HepG2 (cell line): ENCODE results near the gene RAD23A. TPM values are rescaled to one million over a fixed set of nuclear protein-coding genes. Genes with fewer than 3 reads are reported as not detected.

ENCODE experiments used
- ATAC-seq: fragments of 200-7000 bp; cut with Tn5 transposase; 3 replicates; pipeline ENCODE4 v1.9.1; 2020; ENCODE audit warnings: mild to moderate bottlenecking, moderate library complexity
- BruUV-seq: library from RNA; stranded (reverse); fragments of 400-500 nt; replicated peaks from 2 replicates; lab custom pipeline; 2021; lab: Mats Ljungman, UMichigan
- CTCF ChIA-PET: fragments of 300-600 bp; formaldehyde crosslinking; extraction: SDS; loops from one replicate; lab custom pipeline; 2021; ENCODE audit warnings: low total read pairs, inconsistent platforms, low intra/inter-chr PET ratio; lab: Yijun Ruan, JAX
- POLR2A ChIA-PET: fragments of 350-600 bp; sonication (Branson Sonifier 250); formaldehyde crosslinking; loops from one replicate; lab custom pipeline; 2020; ENCODE audit warnings: antibody characterized with exemption, inconsistent platforms; lab: Yijun Ruan, JAX
- DNase-seq: peaks from one replicate; pipeline ENCODE4 v3.0.0-alpha.2; 2015; ENCODE audit warnings: low spot score
- FAIRE-seq: peaks from 3 replicates; lab custom pipeline; 2011; peaks lifted over from hg19 to GRCh38; lab: Jason Lieb, UNC
- H2AFZ ChIP-seq: one replicate; pipeline ENCODE4 v1.6.1; 2011; ENCODE audit warnings: low read length, inconsistent platforms
- H3K27ac ChIP-seq: fragments of 300-600 bp; 3 replicates; pipeline ENCODE4 v1.8.0; 2011; ENCODE audit warnings: mixed run types, mild to moderate bottlenecking, mixed read lengths, low read length, inconsistent platforms; ENCODE audit not compliant: insufficient read depth; ENCODE audit errors: extremely low read length
- H3K27me3 ChIP-seq, 2 experiments: fragments of 200-600 bp in 1 of 2; 2 replicates in 1 of 2; 3 replicates in 1 of 2; pipeline versions ENCODE4 v1.6.0 to v1.8.0; 2011; ENCODE audit warnings: low read length in 2 of 2, mild to moderate bottlenecking in 2 of 2, moderate library complexity in 2 of 2, inconsistent platforms in 1 of 2; ENCODE audit not compliant: insufficient read depth in 2 of 2, control insufficient read depth in 1 of 2
- H3K36me3 ChIP-seq, 2 experiments: fragments of 200-600 bp in 1 of 2; replicated peaks in 1 of 2; 2 replicates in 1 of 2; 3 replicates in 1 of 2; pipeline versions ENCODE4 v1.5.1 to v1.8.0; 2011; ENCODE audit warnings: low read length in 2 of 2, inconsistent platforms in 1 of 2; ENCODE audit not compliant: insufficient read depth in 2 of 2, control insufficient read depth in 1 of 2
- H3K4me1 ChIP-seq: 2 replicates; pipeline ENCODE4 v1.5.1; 2012; ENCODE audit warnings: low read length, inconsistent platforms; ENCODE audit not compliant: insufficient read depth
- H3K4me2 ChIP-seq: 2 replicates; pipeline ENCODE4 v1.6.0; 2011; ENCODE audit warnings: low read depth, low read length, inconsistent platforms
- H3K4me3 ChIP-seq, 3 experiments: fragments of 200-600 bp in 1 of 3; sonication (generic), shearing (Covaris generic) in 1 of 3; replicated peaks in 1 of 3; 2 replicates each; pipeline ENCODE4 v1.5.1; 2011 to 2016; ENCODE audit warnings: low read length in 3 of 3, inconsistent platforms in 2 of 3, low read depth in 2 of 3, mild to moderate bottlenecking in 2 of 3, control low read depth in 1 of 3, mixed read lengths in 1 of 3; ENCODE audit not compliant: insufficient read depth in 1 of 3
- H3K79me2 ChIP-seq: one replicate; pipeline ENCODE4 v1.6.1; 2011; ENCODE audit warnings: low read length, inconsistent platforms; ENCODE audit not compliant: insufficient read depth
- H3K9ac ChIP-seq: 2 replicates; pipeline ENCODE4 v1.6.0; 2011; ENCODE audit warnings: mild to moderate bottlenecking, low read depth, low read length, inconsistent platforms; ENCODE audit not compliant: insufficient read depth
- H3K9me3 ChIP-seq: 2 replicates; pipeline ENCODE4 v1.5.1; 2012; ENCODE audit warnings: mild to moderate bottlenecking, low read length
- H4K20me1 ChIP-seq: 2 replicates; pipeline ENCODE4 v1.6.0; 2011; ENCODE audit warnings: inconsistent platforms, mild to moderate bottlenecking, low read length, moderate library complexity; ENCODE audit not compliant: insufficient read depth
- AGO1 ChIP-seq: fragments of 200-400 bp; formaldehyde crosslinking; IDR thresholded peaks from 2 replicates; pipeline ENCODE4 v1.6.1; 2017; ENCODE audit warnings: mild to moderate bottlenecking, low read depth, low read length, moderate library complexity; ENCODE audit not compliant: poor library complexity, severe bottlenecking
- CREB1 ChIP-seq, 2 experiments: fragments of 450-650 bp in 1 of 2; IDR thresholded peaks; 2 replicates each; pipeline ENCODE4 v1.6.1; 2016 to 2017; ENCODE audit warnings: control low read depth in 1 of 2, mild to moderate bottlenecking in 1 of 2, missing compliant biosample characterization in 1 of 2, missing genetic modification characterization in 1 of 2
- FIP1L1 ChIP-seq: fragments of 200-400 bp; formaldehyde crosslinking; IDR thresholded peaks from 2 replicates; pipeline ENCODE4 v1.6.1; 2018; ENCODE audit warnings: low read depth, mild to moderate bottlenecking, low read length, moderate library complexity, borderline replicate concordance; ENCODE audit not compliant: insufficient read depth
- FOXK2 ChIP-seq: fragments of 450-650 bp; IDR thresholded peaks from 2 replicates; pipeline ENCODE4 v1.6.1; 2016
- KLF12 ChIP-seq: sonication (generic); formaldehyde crosslinking; IDR thresholded peaks from 2 replicates; pipeline ENCODE4 v1.4.0; 2020; ENCODE audit warnings: missing genetic modification reagents, borderline replicate concordance
- KLF13 ChIP-seq: sonication (generic); formaldehyde crosslinking; IDR thresholded peaks from 2 replicates; pipeline ENCODE4 v1.4.0; 2020; ENCODE audit warnings: mild to moderate bottlenecking, missing genetic modification reagents
- POLR2G ChIP-seq: fragments of 200-400 bp; formaldehyde crosslinking; IDR thresholded peaks from 2 replicates; pipeline ENCODE4 v1.6.1; 2018; ENCODE audit warnings: mild to moderate bottlenecking, low read depth, low read length, moderate library complexity
- PRMT3 ChIP-seq: sonication (generic); formaldehyde crosslinking; IDR thresholded peaks from 2 replicates; pipeline ENCODE4 v1.8.1; 2022; ENCODE audit warnings: low read depth, mild to moderate bottlenecking, moderate library complexity, missing genetic modification reagents, borderline replicate concordance
- RBM22 ChIP-seq: fragments of 200-400 bp; formaldehyde crosslinking; optimal IDR thresholded peaks from 2 replicates; pipeline ENCODE3; 2017; ENCODE audit warnings: mild to moderate bottlenecking, low read length, moderate library complexity
- ZNF563 ChIP-seq: sonication (generic); formaldehyde crosslinking; IDR thresholded peaks from 2 replicates; pipeline ENCODE4 v1.8.0; 2022; ENCODE audit warnings: mild to moderate bottlenecking, moderate library complexity, missing genetic modification reagents
- ZNF816 ChIP-seq: sonication (generic); formaldehyde crosslinking; IDR thresholded peaks from 2 replicates; pipeline ENCODE4 v1.8.0; 2022; ENCODE audit warnings: missing genetic modification reagents, mild to moderate bottlenecking, borderline replicate concordance
- ZNF883 ChIP-seq: sonication (generic); formaldehyde crosslinking; IDR thresholded peaks from 2 replicates; pipeline ENCODE4 v1.5.1; 2020; ENCODE audit warnings: mild to moderate bottlenecking, missing genetic modification reagents; ENCODE audit errors: not compliant biosample characterization
- ZSCAN21 ChIP-seq: sonication (generic); formaldehyde crosslinking; IDR thresholded peaks from 2 replicates; pipeline ENCODE4 v1.8.0; 2022; ENCODE audit warnings: mild to moderate bottlenecking, missing genetic modification reagents, moderate library complexity, borderline replicate concordance
- ZSCAN29 ChIP-seq: sonication (generic); formaldehyde crosslinking; conservative IDR thresholded peaks from 2 replicates; pipeline ENCODE4 v1.4.0; 2020; ENCODE audit warnings: mild to moderate bottlenecking, missing genetic modification reagents
- WGBS: methylation state at CpG from one replicate; pipeline ENCODE4 v1.1.6; 2017; ENCODE audit warnings: low lambda C conversion rate; 5-methylcytosine and 5-hydroxymethylcytosine counted together
- in situ Hi-C: cut with HindIII; loops from 2 replicates; pipeline ENCODE4 v1.10.0; 2017; ENCODE audit warnings: low pct_unique_long_range_greater_than_20kb; ENCODE audit not compliant: extremely low pct_ligation_motif_present
- intact Hi-C: fragments of 100-400 bp; cut with micrococcal nuclease; formaldehyde crosslinking; loops from one replicate; pipeline ENCODE4 v1.10.0; 2022; ENCODE audit not compliant: unreplicated experiment
- polyA plus RNA-seq, 8 experiments: library from polyadenylated mRNA; depleted of rRNA in 3 of 8; stranded (reverse) in 7 of 8; unstranded in 1 of 8; fragments of >200 nt; fragmentation: Illumina TruSeq in 4 of 8; extraction: Trizol in 4 of 8; gene quantifications; 2 replicates each; pipeline versions ENCODE4 v1.2.1 to v1.2.3, GENCODE V29; 2011 to 2016; ENCODE audit warnings: low read depth in 4 of 8, missing spikeins in 1 of 8, mixed read lengths in 1 of 8; ENCODE audit not compliant: insufficient read depth in 1 of 8
- total RNA-seq, 5 experiments: library from RNA; depleted of rRNA; stranded (reverse); fragments of >200 nt; fragmentation: Illumina TruSeq; extraction: Trizol; gene quantifications; 2 replicates each; pipeline ENCODE4 v1.2.3, GENCODE V29; 2016; ENCODE audit warnings: low read depth in 1 of 5
- TF ChIP-seq, protein P1 (sequence below): sonication (generic); formaldehyde crosslinking; IDR thresholded peaks from 2 replicates; pipeline ENCODE4 v1.4.0; 2020; ENCODE audit warnings: missing genetic modification reagents
- TF ChIP-seq, protein P2 (sequence below): sonication (generic); formaldehyde crosslinking; IDR thresholded peaks from 2 replicates; pipeline ENCODE4 v1.9.0; 2021; ENCODE audit warnings: missing genetic modification reagents, mild to moderate bottlenecking, borderline replicate concordance

The RAD23A gene
- total and polyA plus RNA-seq, 2 of the 13 experiments (the other 11 are each of a cell fraction or from before 2014, with no cell fraction given) = 42.5 to 54.2 TPM

DNA sequence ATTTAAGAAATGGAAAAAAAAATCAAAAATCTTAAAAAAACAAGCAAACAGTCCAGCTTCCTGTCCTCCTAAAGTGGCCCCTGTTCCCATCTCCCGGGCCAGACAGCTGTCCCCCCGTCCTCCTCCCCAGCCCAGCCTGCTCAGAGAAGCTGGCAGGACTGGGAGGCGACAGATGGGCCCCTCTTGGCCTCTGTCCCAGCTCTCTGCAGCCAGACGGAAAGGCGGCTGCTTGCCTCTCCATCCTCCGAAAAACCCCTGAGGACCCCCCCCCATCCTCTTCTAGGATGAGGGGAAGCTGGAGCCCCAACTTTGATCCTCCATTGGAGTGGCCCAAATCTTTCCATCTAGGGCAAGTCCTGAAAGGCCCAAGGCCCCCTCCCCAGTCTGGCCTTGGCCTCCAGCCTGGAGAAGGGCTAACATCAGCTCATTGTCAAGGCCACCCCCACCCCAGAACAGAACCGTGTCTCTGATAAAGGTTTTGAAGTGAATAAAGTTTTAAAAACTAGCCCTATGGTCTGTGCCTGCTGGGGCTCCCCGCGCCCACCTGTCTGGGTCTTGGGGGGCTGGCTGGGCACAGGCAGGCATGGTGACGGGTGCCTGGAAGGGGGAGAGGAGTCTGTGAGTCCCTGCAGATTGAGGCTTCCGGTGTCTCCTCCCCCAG, 7.6 kb downstream of the RAD23A start:
- in situ Hi-C loops = no loop called here
- H3K79me2 ChIP-seq = peaks cover 24% of the 10 kb centered on the region
- BruUV-seq = TSS peak; percentile 61
- ATAC-seq = no peak
- CTCF ChIA-PET = no interaction called here
- H3K36me3 ChIP-seq = peaks cover 27 to 48% of the 10 kb centered on the region in 2 experiments; a peak in 4 of 5 replicates
- H3K27me3 ChIP-seq = no peaks in the 10 kb centered on the region
- peaks cover 23% of the 10 kb centered on the region for H3K4me1 ChIP-seq
- H3K4me3 ChIP-seq = no peak overlapping the region
- no peaks in the 10 kb centered on the region for H3K9me3 ChIP-seq
- intact Hi-C loops = no loop called here
- H2AFZ ChIP-seq = no peak overlapping the region
- no peak overlapping the region for H3K9ac ChIP-seq
- H4K20me1 ChIP-seq = no peaks in the 10 kb centered on the region
- no peak for FAIRE-seq
- DNase-seq = no peak
- no peak overlapping the region for H3K4me2 ChIP-seq
- 89% methylated on average over 4 of the region's 11 CpGs for WGBS
- H3K27ac ChIP-seq = no peak overlapping the region
- POLR2A ChIA-PET = interaction anchor here (0.9 to 1.4 kb wide), 3 partner anchors 16 to 62 kb away, joined by 3 to 5 read pairs (median 4); partner anchors contain the start of gene GCDH
- TF ChIP-seq RBM22 = peak; percentile 21
- no peak for TF ChIP-seq FIP1L1
- no peak for TF ChIP-seq ZSCAN21
- TF ChIP-seq FOXK2 = no peak
- TF ChIP-seq AGO1 = peak; percentile 67
- TF ChIP-seq KLF12 (CRISPR knock-in tag) = no peak
- no peak for TF ChIP-seq ZNF816
- no peak for TF ChIP-seq PRMT3 (CRISPR knock-in tag)
- no peak for TF ChIP-seq CREB1 (IDR thresholded peaks at IDR 0.05)
- no peak for TF ChIP-seq CREB1 (CRISPR knock-in tag; IDR thresholded peaks at IDR 0.05)
- no peak for TF ChIP-seq ZNF883 (CRISPR knock-in tag)
- TF ChIP-seq, protein P1, sequence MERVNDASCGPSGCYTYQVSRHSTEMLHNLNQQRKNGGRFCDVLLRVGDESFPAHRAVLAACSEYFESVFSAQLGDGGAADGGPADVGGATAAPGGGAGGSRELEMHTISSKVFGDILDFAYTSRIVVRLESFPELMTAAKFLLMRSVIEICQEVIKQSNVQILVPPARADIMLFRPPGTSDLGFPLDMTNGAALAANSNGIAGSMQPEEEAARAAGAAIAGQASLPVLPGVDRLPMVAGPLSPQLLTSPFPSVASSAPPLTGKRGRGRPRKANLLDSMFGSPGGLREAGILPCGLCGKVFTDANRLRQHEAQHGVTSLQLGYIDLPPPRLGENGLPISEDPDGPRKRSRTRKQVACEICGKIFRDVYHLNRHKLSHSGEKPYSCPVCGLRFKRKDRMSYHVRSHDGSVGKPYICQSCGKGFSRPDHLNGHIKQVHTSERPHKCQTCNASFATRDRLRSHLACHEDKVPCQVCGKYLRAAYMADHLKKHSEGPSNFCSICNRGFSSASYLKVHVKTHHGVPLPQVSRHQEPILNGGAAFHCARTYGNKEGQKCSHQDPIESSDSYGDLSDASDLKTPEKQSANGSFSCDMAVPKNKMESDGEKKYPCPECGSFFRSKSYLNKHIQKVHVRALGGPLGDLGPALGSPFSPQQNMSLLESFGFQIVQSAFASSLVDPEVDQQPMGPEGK (CRISPR knock-in tag) = peak; percentile 30; the same call in 1 of the 2 replicates
- no peak for TF ChIP-seq ZSCAN29
- no peak for TF ChIP-seq KLF13
- TF ChIP-seq POLR2G = peak; percentile 25; the same call in 1 of the 2 replicates
- TF ChIP-seq, protein P2, sequence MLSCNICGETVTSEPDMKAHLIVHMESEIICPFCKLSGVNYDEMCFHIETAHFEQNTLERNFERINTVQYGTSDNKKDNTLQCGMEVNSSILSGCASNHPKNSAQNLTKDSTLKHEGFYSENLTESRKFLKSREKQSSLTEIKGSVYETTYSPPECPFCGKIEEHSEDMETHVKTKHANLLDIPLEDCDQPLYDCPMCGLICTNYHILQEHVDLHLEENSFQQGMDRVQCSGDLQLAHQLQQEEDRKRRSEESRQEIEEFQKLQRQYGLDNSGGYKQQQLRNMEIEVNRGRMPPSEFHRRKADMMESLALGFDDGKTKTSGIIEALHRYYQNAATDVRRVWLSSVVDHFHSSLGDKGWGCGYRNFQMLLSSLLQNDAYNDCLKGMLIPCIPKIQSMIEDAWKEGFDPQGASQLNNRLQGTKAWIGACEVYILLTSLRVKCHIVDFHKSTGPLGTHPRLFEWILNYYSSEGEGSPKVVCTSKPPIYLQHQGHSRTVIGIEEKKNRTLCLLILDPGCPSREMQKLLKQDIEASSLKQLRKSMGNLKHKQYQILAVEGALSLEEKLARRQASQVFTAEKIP (CRISPR knock-in tag) = no peak
- no peak for TF ChIP-seq ZNF563 (CRISPR knock-in tag)
